Endodermal cell (in vitro differentiated cells): ENCODE measurements around the gene SS18L1. TPM values are rescaled to one million over a fixed set of nuclear protein-coding genes. Genes with fewer than 3 reads are reported as not detected.

Experiments
- DNase-seq: peaks from one replicate; pipeline ENCODE4 v3.0.0-alpha.2; 2017
- H3K27ac ChIP-seq: 2 replicates; pipeline ENCODE4 v1.5.1; 2013; ENCODE audit warnings: mild to moderate bottlenecking, low read depth, low read length, moderate library complexity
- H3K27me3 ChIP-seq: 2 replicates; pipeline ENCODE4 v1.6.1; 2013; ENCODE audit warnings: mild to moderate bottlenecking, low read length, moderate library complexity; ENCODE audit not compliant: insufficient read depth, control insufficient read depth, poor library complexity, severe bottlenecking
- H3K36me3 ChIP-seq: 2 replicates; pipeline ENCODE4 v1.7.0; 2013; ENCODE audit warnings: mild to moderate bottlenecking, low read length, moderate library complexity; ENCODE audit not compliant: control insufficient read depth, insufficient read depth
- H3K4me1 ChIP-seq: one replicate; pipeline ENCODE4 v1.7.0; 2013; ENCODE audit warnings: low read length; ENCODE audit not compliant: control insufficient read depth, insufficient read depth
- H3K4me3 ChIP-seq: 2 replicates; pipeline ENCODE4 v1.5.1; 2013; ENCODE audit warnings: mild to moderate bottlenecking, low read length, moderate library complexity
- H3K9ac ChIP-seq: 2 replicates; pipeline ENCODE4 v1.6.1; 2013; ENCODE audit warnings: mild to moderate bottlenecking, low read length, moderate library complexity; ENCODE audit not compliant: poor library complexity, severe bottlenecking; ENCODE audit errors: extremely low read depth
- H3K9me3 ChIP-seq: 2 replicates; pipeline ENCODE4 v1.6.1; 2013; ENCODE audit warnings: mild to moderate bottlenecking, low read length, moderate library complexity; ENCODE audit not compliant: control insufficient read depth
- H3K27ac Mint-ChIP-seq: 2 replicates; pipeline ENCODE4 v1.8.0; 2020; ENCODE audit warnings: mixed read lengths
- H3K27me3 Mint-ChIP-seq: 2 replicates; pipeline ENCODE4 v1.8.0; 2021; ENCODE audit warnings: mild to moderate bottlenecking, mixed read lengths; ENCODE audit not compliant: insufficient read depth
- H3K36me3 Mint-ChIP-seq: 2 replicates; pipeline ENCODE4 v1.8.0; 2020; ENCODE audit warnings: low read depth, mixed read lengths
- H3K4me1 Mint-ChIP-seq: 2 replicates; pipeline ENCODE4 v1.8.0; 2020; ENCODE audit warnings: mixed read lengths
- H3K4me3 Mint-ChIP-seq: 2 replicates; pipeline ENCODE4 v1.8.0; 2020; ENCODE audit warnings: mild to moderate bottlenecking, moderate library complexity, mixed read lengths
- H3K9me3 Mint-ChIP-seq: 2 replicates; pipeline ENCODE4 v1.8.0; 2020; ENCODE audit warnings: mild to moderate bottlenecking, mixed read lengths
- CTCF ChIP-seq: fragments of 200-600 bp; sonication (generic); conservative IDR thresholded peaks from 2 replicates; pipeline ENCODE4 v1.5.0; 2021; ENCODE audit warnings: antibody characterized with exemption, mild to moderate bottlenecking
- WGBS, 2 experiments: methylation state at CpG; one replicate each; pipeline versions ENCODE4 v1.1.5 to v1.1.7; 2013; ENCODE audit warnings: missing lambda C conversion rate in 2 of 2, mixed read lengths in 1 of 2; ENCODE audit not compliant: insufficient coverage in 1 of 2, insufficient read length in 1 of 2; 5-methylcytosine and 5-hydroxymethylcytosine counted together
- total RNA-seq, 2 donors: library from RNA; stranded (reverse); fragmentation: NEBNext Ultra II Directional in 1 of 2; extraction: Animal tissue kit (Norgen Biotek cat#: 25700) in 1 of 2; gene quantifications; 2 replicates in 1 of 2; 3 replicates in 1 of 2; pipeline ENCODE4 v1.2.1, GENCODE V29; 2021

The SS18L1 gene
- total RNA-seq, 2 donors from 2014 or later, result 23.2 to 28.8 TPM

GRCh38 chr20:62138204-62138543 lies 5.4 kb upstream of the SS18L1 start:
- DNase-seq, result no peak
- peaks cover 74% of the 10 kb centered on the region for H3K36me3 Mint-ChIP-seq
- no peaks in the 10 kb centered on the region for H3K27me3 Mint-ChIP-seq
- Histone ChIP-seq H3K9me3 (no peaks in the 10 kb centered on the region), H3K27ac (no peak overlapping the region), H3K4me3 (no peak overlapping the region), H3K36me3 (peaks cover 81% of the 10 kb centered on the region), H3K9ac (no peak overlapping the region), H3K4me1 (peaks cover 6% of the 10 kb centered on the region), H3K27me3 (no peaks in the 10 kb centered on the region)
- no peak for TF ChIP-seq CTCF
- H3K4me3 Mint-ChIP-seq, result no peak overlapping the region
- 86 to 90% methylated on average over 7 to 11 of the region's 11 CpGs for WGBS, 2 experiments
- H3K9me3 Mint-ChIP-seq, result no peaks in the 10 kb centered on the region
- H3K27ac Mint-ChIP-seq, result no peak overlapping the region
- H3K4me1 Mint-ChIP-seq, result peaks cover 19% of the 10 kb centered on the region

- Mint-ChIP-seq H3K4me3 (no peak overlapping the region), H3K27me3 (no peaks in the 10 kb centered on the region), H3K36me3 (peaks cover 67% of the 10 kb centered on the region), H3K9me3 (no peaks in the 10 kb centered on the region), H3K27ac (no peak overlapping the region), H3K4me1 (peaks cover 19% of the 10 kb centered on the region)
- no peak for TF ChIP-seq CTCF
- H3K9me3 ChIP-seq, result no peaks in the 10 kb centered on the region
- peaks cover 75% of the 10 kb centered on the region for H3K36me3 ChIP-seq
- WGBS, 2 experiments, result 95 to 97% methylated on average over 10 of the region's 10 CpGs
- no peak overlapping the region for H3K27ac ChIP-seq
- no peak overlapping the region for H3K9ac ChIP-seq
- DNase-seq, result no peak
- H3K27me3 ChIP-seq, result no peaks in the 10 kb centered on the region
- peaks cover 6% of the 10 kb centered on the region for H3K4me1 ChIP-seq
- H3K4me3 ChIP-seq, result no peak overlapping the region
Measured at GRCh38 chr20:62138912-62139311, 4.7 kb upstream of the SS18L1 start.

GRCh38 chr20:62139636-62140035 lies 3.9 kb upstream of the SS18L1 start:
- peaks cover 8% of the 10 kb centered on the region for H3K4me1 ChIP-seq
- no peak overlapping the region for H3K4me3 ChIP-seq
- H3K27me3 ChIP-seq, result no peaks in the 10 kb centered on the region
- no peak overlapping the region for H3K9ac ChIP-seq
- H3K27ac Mint-ChIP-seq, result no peak overlapping the region
- H3K4me3 Mint-ChIP-seq, result no peak overlapping the region
- no peaks in the 10 kb centered on the region for H3K27me3 Mint-ChIP-seq
- no peak for TF ChIP-seq CTCF
- no peak overlapping the region for H3K27ac ChIP-seq
- H3K36me3 ChIP-seq, result peaks cover 69% of the 10 kb centered on the region
- H3K9me3 Mint-ChIP-seq, result no peaks in the 10 kb centered on the region
- 97% methylated on average over 8 to 13 of the region's 13 CpGs for WGBS, 2 experiments
- peaks cover 61% of the 10 kb centered on the region for H3K36me3 Mint-ChIP-seq
- H3K9me3 ChIP-seq, result no peaks in the 10 kb centered on the region
- no peak for DNase-seq
- H3K4me1 Mint-ChIP-seq, result peaks cover 21% of the 10 kb centered on the region
